HepG2 (cell line): ENCODE measurements around the gene MTA1. TPM values are rescaled to one million over a fixed set of nuclear protein-coding genes. Genes with fewer than 3 reads are reported as not detected.
A peak's percentile ranks its signal among the peaks of the same experiment; 100 is the strongest.

Experiments used
- AFF4 ChIP-seq: sonication (generic); formaldehyde crosslinking; IDR thresholded peaks from 2 replicates; pipeline ENCODE4 v1.4.0; 2020; ENCODE audit warnings: missing genetic modification reagents
- ATAD3A ChIP-seq: sonication (generic); formaldehyde crosslinking; IDR thresholded peaks from 2 replicates; pipeline ENCODE4 v1.4.0; 2020; ENCODE audit warnings: missing genetic modification reagents
- ATM ChIP-seq: fragments of 450-650 bp; IDR thresholded peaks from 2 replicates; pipeline ENCODE4 v1.7.1; 2017; ENCODE audit warnings: mild to moderate bottlenecking, borderline replicate concordance
- CENPBD1 ChIP-seq: sonication (generic); formaldehyde crosslinking; IDR thresholded peaks from 2 replicates; pipeline ENCODE4 v1.8.0; 2022; ENCODE audit warnings: missing genetic modification reagents, low read depth, mild to moderate bottlenecking, borderline replicate concordance
- DNMT1 ChIP-seq: sonication (generic); formaldehyde crosslinking; IDR thresholded peaks from 2 replicates; pipeline ENCODE4 v1.5.1; 2020; ENCODE audit warnings: mild to moderate bottlenecking, missing genetic modification reagents
- E2F1 ChIP-seq: sonication (generic); formaldehyde crosslinking; IDR thresholded peaks from 2 replicates; pipeline ENCODE4 v1.5.0; 2020; ENCODE audit warnings: missing genetic modification reagents
- ESRRA ChIP-seq: sonication (generic); formaldehyde crosslinking; IDR thresholded peaks from 2 replicates; pipeline ENCODE4 v1.5.1; 2020; ENCODE audit warnings: mild to moderate bottlenecking, low read depth, missing genetic modification reagents
- HOXD1 ChIP-seq: sonication (generic); formaldehyde crosslinking; IDR thresholded peaks from 2 replicates; pipeline ENCODE4 v1.5.0; 2020; ENCODE audit warnings: missing genetic modification reagents
- PHF5A ChIP-seq: IDR thresholded peaks from one replicate; pipeline ENCODE4 v1.6.1; 2018; ENCODE audit warnings: low read depth, missing genetic modification reagents; ENCODE audit not compliant: unreplicated experiment
- RFX3 ChIP-seq: IDR thresholded peaks from 2 replicates; pipeline ENCODE4 v1.6.1; 2016; ENCODE audit warnings: missing biosample characterization, missing genetic modification reagents
- ZBTB20 ChIP-seq: sonication (generic); formaldehyde crosslinking; IDR thresholded peaks from 2 replicates; pipeline ENCODE4 v1.8.1; 2023; ENCODE audit warnings: missing genetic modification reagents, low read depth, mild to moderate bottlenecking, borderline replicate concordance
- ZFP82 ChIP-seq: sonication (generic); formaldehyde crosslinking; IDR thresholded peaks from 2 replicates; pipeline ENCODE4 v1.5.1; 2020; ENCODE audit warnings: mild to moderate bottlenecking, missing genetic modification reagents, borderline replicate concordance
- ZMYM4 ChIP-seq: sonication (generic); formaldehyde crosslinking; IDR thresholded peaks from 2 replicates; pipeline ENCODE4 v1.8.1; 2023; ENCODE audit warnings: mild to moderate bottlenecking, missing genetic modification reagents
- ZNF207 ChIP-seq: fragments of 450-650 bp; IDR thresholded peaks from 2 replicates; pipeline ENCODE4 v1.6.1; 2016; ENCODE audit warnings: antibody characterized with exemption, borderline replicate concordance
- ZNF709 ChIP-seq: sonication (generic); formaldehyde crosslinking; IDR thresholded peaks from 2 replicates; pipeline ENCODE4 v1.5.0; 2020; ENCODE audit warnings: mild to moderate bottlenecking, missing genetic modification reagents
- ZNF75D ChIP-seq: sonication (generic); formaldehyde crosslinking; IDR thresholded peaks from 2 replicates; pipeline ENCODE4 v1.8.1; 2023; ENCODE audit warnings: missing genetic modification reagents, mild to moderate bottlenecking, borderline replicate concordance
- ZNF770 ChIP-seq: sonication (generic); formaldehyde crosslinking; IDR thresholded peaks from 2 replicates; pipeline ENCODE4 v1.5.0; 2020; ENCODE audit warnings: mild to moderate bottlenecking, missing genetic modification reagents
- ZNF772 ChIP-seq: sonication (generic); formaldehyde crosslinking; IDR thresholded peaks from 2 replicates; pipeline ENCODE4 v1.5.0; 2020; ENCODE audit warnings: mild to moderate bottlenecking, missing genetic modification reagents
- polyA plus RNA-seq, 8 experiments: library from polyadenylated mRNA; depleted of rRNA in 3 of 8; stranded (reverse) in 7 of 8; unstranded in 1 of 8; fragments of >200 nt; fragmentation: Illumina TruSeq in 4 of 8; extraction: Trizol in 4 of 8; gene quantifications; 2 replicates each; pipeline versions ENCODE4 v1.2.1 to v1.2.3, GENCODE V29; 2011 to 2016; ENCODE audit warnings: low read depth in 4 of 8, missing spikeins in 1 of 8, mixed read lengths in 1 of 8; ENCODE audit not compliant: insufficient read depth in 1 of 8
- total RNA-seq, 5 experiments: library from RNA; depleted of rRNA; stranded (reverse); fragments of >200 nt; fragmentation: Illumina TruSeq; extraction: Trizol; gene quantifications; 2 replicates each; pipeline ENCODE4 v1.2.3, GENCODE V29; 2016; ENCODE audit warnings: low read depth in 1 of 5
- TF ChIP-seq, protein P1 (sequence below): sonication (generic); formaldehyde crosslinking; IDR thresholded peaks from 2 replicates; pipeline ENCODE4 v1.8.0; 2022; ENCODE audit warnings: mild to moderate bottlenecking, missing genetic modification reagents, moderate library complexity
- TF ChIP-seq, protein P2 (sequence below): sonication (generic); formaldehyde crosslinking; IDR thresholded peaks from 2 replicates; pipeline ENCODE4 v1.4.0; 2020; ENCODE audit warnings: missing genetic modification reagents

Gene MTA1
- total and polyA plus RNA-seq, 2 of the 13 experiments (the other 11 are each of a cell fraction or from before 2014, with no cell fraction given) = 35.2 to 85.8 TPM

- TF ChIP-seq ATM (no peak), PHF5A (CRISPR knock-in tag) (no peak), AFF4 (CRISPR knock-in tag) (no peak), ATAD3A (no peak), ZFP82 (CRISPR knock-in tag) (no peak), ESRRA (no peak; the same call in 1 of the 2 replicates), DNMT1 (CRISPR knock-in tag) (0 out of 2 replicates have a peak, but pooled peaks have one; percentile 49), RFX3 (no peak), ZNF770 (no peak), HOXD1 (CRISPR knock-in tag) (no peak), ZNF709 (peak; percentile 75; the same call in 1 of the 2 replicates), ZBTB20 (CRISPR knock-in tag) (peak; percentile 67; the same call in 1 of the 2 replicates), ZMYM4 (no peak), E2F1 (CRISPR knock-in tag) (no peak), ZNF772 (CRISPR knock-in tag) (no peak), ZNF75D (CRISPR knock-in tag) (no peak), ZNF207 (no peak), CENPBD1 (no peak)
- TF ChIP-seq, protein P1, sequence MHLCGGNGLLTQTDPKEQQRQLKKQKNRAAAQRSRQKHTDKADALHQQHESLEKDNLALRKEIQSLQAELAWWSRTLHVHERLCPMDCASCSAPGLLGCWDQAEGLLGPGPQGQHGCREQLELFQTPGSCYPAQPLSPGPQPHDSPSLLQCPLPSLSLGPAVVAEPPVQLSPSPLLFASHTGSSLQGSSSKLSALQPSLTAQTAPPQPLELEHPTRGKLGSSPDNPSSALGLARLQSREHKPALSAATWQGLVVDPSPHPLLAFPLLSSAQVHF (CRISPR knock-in tag) = no peak
- TF ChIP-seq, protein P2, sequence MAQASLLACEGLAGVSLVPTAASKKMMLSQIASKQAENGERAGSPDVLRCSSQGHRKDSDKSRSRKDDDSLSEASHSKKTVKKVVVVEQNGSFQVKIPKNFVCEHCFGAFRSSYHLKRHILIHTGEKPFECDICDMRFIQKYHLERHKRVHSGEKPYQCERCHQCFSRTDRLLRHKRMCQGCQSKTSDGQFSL (CRISPR knock-in tag) = peak; percentile 41; the same call in 1 of the 2 replicates
These were observed 76.6 kb downstream of the MTA1 start (continued) for GRCh38 chr14:105495990-105496830.
